NCI-H1105 (cell line): ENCODE measurements around the gene VSTM4.

Experiments used
- DNase-seq: peaks from one replicate; lab custom pipeline; 2025; lab: John Stamatoyannopoulos, UW

Gene VSTM4

GRCh38 chr10:49115015-49115795 lies at the start of gene VSTM4:
TSS of gene VSTM4 (minus strand) at chr10:49115522. CDS start at chr10:49115485, 37 bp downstream.
- DNase-seq: no peak

GRCh38 chr10:49164559-49165188 lies 49.4 kb upstream of the VSTM4 start:
- DNase-seq: no peak

- DNase-seq: no peak
These were observed 48.4 kb upstream of the VSTM4 start for GRCh38 chr10:49163741-49164140.

DNA sequence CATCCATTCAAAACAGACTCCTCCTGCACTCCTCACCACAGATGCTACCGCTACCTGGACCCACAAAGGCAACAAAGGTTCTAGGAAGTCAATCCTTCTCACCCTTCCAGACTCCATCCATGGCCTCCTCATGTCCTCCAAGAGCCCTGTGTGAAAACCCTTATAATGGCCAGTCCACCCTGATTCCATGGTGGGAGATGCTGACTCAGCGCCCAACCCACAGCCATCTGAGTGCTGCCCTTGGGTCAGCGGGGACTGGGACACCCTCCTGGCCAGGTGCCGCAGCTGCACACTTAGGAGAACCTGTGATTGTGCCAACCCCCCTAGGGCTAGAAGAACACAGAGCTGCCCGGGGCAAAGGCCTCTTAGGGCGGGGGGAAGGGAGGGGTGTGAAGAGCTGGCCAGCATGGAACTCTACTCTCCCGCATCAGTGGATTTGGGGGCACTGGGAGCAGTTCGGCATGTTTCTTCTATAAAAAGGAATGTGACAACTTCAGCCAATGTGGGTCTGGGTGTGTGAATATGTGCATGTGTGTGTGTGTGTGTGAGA lies 47.5 kb upstream of the VSTM4 start:
- no peak for DNase-seq

DNA sequence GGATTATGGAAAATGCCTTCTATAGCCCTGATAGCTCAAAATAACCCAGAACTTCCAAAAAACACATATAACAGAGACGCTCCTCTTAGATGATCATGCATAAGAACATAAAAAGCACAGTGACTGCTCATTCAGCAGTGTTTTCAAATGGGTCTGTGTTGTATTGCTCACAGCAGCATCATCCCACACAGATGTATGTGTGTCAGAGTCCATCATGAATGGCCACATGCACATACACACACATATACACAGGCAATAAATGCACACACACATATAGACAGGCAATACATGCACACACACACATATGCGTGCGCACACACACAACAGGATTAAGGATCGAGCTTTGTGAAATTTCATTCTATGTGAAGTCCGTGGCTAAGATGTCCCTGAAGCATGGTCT lies 46.7 kb upstream of the VSTM4 start:
- DNase-seq: no peak

DNA sequence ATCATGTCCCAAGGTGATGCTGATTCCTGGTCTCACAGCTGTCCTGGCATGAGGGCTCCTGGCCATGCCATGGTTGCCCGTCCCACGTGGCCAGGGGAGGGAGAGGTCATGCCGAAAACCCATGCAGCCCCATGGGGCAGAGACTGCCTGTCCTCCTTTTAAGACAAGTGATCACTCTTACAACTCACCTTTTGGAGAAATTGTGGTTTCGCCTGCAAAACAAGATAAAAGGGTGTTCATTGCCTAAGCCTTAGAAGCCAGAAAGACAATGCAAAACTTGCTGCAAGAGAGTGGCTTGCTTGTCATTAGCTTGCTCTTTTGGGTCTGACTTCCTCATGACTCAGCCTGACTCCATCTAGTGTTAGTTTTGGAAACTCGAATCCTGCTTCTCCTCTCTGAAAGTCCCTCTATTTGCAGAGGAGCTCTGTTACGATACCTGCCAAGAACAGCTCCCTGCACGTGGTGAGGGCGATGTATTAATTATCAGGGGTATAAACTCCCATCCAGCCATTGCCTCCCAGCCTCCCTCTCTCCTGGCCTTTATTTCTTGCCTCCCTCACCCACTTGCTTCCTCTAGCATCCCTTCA lies 46.2 kb upstream of the VSTM4 start:
- DNase-seq: no peak

DNA sequence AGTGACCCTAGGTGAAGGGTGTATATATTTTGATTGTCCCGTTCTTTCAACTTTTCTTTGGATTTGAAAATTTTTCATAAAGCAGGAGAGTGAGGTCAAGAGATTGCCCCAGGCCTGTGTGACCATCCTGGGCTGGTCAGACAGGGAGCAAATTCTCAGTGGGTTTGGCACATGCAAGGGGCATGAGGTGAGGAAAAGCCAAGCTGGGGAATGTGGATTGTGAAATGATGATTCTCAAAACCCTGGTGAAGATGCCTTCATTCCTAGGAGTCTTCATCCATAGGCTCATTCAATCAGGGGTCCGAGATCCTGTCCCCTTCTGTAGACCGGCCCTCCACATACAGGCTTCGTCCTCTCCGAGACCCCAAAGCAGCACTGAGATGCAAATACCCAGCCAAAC lies 45.5 kb upstream of the VSTM4 start:
- no peak for DNase-seq

DNA sequence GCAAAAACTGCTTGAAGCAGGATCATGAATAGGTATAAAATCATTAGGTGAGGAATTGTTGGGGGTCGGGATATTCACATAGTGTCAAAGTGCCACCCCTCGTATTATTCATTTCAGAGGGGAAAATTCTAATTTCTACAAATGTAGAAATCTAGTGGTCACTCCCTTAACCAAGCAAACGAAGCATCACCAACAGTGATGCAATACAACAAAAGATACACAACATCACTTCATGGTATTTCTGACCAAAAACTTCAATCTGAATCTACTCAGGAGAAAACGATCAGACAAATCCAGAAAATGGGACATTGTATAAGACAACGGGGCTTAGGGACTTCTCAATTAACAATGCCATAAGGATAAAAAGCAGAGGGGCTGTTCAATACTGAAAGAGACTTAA lies 44.8 kb upstream of the VSTM4 start:
- no peak for DNase-seq

DNA sequence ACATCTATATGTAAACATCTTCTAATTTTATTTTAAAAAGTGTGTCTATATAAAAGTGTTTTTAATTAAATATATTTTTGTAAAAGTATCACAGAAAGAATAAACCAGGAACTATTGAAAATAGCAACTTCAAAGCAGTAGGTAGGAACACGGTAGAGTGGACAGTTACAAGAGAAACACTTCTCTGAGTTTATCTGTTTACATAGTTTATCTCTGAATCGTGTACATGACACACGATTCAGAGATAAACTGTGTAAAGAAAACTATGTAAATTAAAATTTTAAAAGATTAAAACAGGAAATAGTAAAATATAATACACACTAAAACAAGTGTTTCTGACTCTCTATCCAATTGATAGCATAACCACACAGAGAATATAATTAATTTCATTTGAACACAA lies 43.6 kb upstream of the VSTM4 start:
- DNase-seq: no peak

DNA sequence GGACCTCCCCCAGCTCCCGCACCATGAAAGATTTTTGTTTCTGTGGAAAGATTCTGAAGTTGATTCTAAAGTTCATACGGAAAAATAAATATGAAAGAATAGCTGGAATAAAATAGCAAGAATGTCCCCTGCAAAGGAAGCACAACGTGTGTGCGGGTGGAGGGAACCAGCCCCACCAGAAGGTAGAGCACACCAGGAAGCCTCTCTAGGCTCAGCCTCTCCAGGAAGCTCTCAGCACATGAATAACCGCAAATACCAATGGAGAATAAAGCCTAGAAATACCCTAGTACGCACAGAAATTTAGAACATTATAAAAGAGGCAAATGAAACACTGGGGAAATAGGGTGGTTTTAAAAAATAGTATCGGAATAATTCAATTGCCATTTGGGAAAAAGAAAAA lies 43.1 kb upstream of the VSTM4 start:
- DNase-seq: no peak

- DNase-seq: no peak
These were observed 41.9 kb upstream of the VSTM4 start for GRCh38 chr10:49157229-49157628.

- DNase-seq: no peak
These were observed 39.3 kb upstream of the VSTM4 start for GRCh38 chr10:49154641-49155040.

DNA sequence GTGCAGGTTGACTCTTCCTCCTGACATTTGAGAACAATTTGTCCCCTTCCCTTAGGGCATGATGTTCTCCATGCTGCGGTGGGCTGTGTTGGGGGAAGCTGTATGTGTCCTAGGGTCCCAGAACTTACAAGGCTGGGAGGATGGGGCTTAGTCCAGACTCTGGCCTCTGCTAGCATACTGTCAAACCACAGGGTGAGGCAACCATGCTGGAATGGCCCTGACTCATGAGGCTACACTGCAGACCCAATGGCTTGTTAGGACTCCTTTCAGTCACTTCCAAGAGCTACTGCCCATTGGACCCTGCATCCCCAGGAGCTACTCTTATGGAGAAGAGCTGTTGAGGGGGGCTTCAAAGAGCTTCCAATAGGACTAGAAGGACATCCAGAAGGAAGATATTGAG lies 38.6 kb upstream of the VSTM4 start:
- no peak for DNase-seq

DNA sequence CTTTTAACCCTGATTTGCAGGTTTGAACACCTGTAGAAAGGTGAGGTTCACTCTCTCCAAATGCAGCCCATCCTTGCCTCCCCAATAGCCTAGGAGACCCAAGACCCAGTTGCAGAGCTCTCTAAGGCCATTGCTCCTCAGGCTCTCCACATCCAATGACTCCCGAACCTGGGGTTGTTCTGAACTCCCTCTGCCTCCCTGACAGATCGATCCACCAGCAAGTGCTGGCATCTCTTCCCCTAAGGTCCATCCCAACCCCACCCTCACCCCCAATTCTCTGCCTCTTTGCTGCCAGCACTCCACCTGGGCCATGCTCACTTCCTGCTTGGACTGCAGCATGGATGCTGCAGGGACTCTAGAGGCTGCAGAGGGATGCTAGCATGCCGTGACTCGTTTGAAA lies 37.8 kb upstream of the VSTM4 start:
- DNase-seq: no peak

- DNase-seq: no peak
These were observed 37.3 kb upstream of the VSTM4 start for GRCh38 chr10:49152663-49153062.

- DNase-seq: no peak
These were observed 36.7 kb upstream of the VSTM4 start for GRCh38 chr10:49152037-49152436.

- no peak for DNase-seq
These were observed 36.2 kb upstream of the VSTM4 start for GRCh38 chr10:49151481-49151880.

DNA sequence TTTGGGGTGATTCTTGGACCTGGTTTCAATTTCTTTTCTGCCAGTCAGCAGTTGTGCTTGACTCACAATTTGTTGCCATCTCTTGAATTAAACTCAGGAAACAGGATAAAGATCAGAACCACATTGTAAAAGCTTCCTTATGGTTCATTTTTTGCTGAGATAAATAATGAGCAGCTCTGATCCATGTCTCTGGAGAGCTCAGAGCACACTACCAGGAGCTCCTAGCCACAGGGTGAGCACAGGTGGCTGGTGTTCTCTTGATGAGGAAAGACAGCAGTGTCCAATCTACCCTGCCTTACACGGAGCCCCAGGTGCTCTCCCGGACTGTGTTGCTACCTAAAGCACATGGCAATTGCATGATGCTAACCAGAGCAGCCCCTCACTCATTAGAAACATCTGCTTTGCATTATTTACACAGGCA lies 35.7 kb upstream of the VSTM4 start:
- no peak for DNase-seq

GRCh38 chr10:49150426-49150825 lies 35.1 kb upstream of the VSTM4 start:
- no peak for DNase-seq

- DNase-seq: no peak
These were observed 34.6 kb upstream of the VSTM4 start for GRCh38 chr10:49149881-49150280.

- no peak for DNase-seq
These were observed 28.9 kb upstream of the VSTM4 start for GRCh38 chr10:49144058-49144720.

DNA sequence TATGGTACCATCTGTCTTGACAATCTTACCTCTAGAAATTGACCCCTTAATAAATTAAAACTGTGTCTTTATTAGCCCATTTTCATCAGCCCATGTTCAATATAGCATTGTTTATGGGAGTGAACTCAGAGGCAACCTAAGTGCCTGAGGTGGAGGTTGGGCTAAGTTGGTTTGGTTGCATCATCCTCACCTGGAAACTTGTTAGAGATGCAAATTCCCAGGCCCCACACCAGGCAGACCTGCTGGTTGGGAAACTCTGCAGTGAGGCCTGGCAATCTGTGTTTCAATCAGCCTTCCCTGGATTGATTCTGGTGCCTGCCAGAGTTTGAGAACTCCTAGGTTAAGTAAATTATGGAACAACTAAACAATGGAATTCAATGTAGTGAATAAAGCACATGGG lies 27.9 kb upstream of the VSTM4 start:
- no peak for DNase-seq
